NCI-H146 treated with DMSO at 0.1 percent for 48 hours (cell line): Measurements from ENCODE around the gene DEFB108B.
"Not testable (repeated sequence)": the region's sequence is repeated elsewhere in the genome, so short reads cannot be mapped to it uniquely, and the experiment has no call there.

ENCODE experiments used
- DNase-seq: peaks from one replicate; lab custom pipeline; 2025; ENCODE audit not compliant: unreplicated experiment; lab: John Stamatoyannopoulos, UW

DEFB108B gene, protein sequence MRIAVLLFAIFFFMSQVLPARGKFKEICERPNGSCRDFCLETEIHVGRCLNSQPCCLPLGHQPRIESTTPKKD

DNA sequence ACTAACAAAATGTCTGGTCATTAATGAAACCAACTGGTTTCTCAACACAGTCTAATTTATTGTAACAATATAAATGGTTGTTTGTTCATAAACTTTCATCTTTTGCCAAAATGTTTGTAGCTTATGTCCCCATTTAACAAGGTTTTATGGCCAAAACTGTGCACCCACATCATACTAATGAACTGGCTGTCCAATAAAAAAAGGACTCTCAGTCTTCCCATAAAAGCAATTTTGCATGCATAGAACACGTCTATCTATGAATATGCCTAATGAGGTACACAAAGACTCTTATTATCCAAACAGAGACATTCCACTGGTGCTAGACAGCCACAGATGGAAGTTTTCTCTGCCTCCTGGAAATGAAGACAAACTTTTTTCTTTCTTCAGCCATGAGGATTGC lies at the start of gene DEFB108B:
Gene DEFB108B (plus strand): TSS at position 390 of the 400 bp plus-strand sequence. CDS start 0 bp downstream, at position 390.
- not testable (repeated sequence) for DNase-seq

DNA sequence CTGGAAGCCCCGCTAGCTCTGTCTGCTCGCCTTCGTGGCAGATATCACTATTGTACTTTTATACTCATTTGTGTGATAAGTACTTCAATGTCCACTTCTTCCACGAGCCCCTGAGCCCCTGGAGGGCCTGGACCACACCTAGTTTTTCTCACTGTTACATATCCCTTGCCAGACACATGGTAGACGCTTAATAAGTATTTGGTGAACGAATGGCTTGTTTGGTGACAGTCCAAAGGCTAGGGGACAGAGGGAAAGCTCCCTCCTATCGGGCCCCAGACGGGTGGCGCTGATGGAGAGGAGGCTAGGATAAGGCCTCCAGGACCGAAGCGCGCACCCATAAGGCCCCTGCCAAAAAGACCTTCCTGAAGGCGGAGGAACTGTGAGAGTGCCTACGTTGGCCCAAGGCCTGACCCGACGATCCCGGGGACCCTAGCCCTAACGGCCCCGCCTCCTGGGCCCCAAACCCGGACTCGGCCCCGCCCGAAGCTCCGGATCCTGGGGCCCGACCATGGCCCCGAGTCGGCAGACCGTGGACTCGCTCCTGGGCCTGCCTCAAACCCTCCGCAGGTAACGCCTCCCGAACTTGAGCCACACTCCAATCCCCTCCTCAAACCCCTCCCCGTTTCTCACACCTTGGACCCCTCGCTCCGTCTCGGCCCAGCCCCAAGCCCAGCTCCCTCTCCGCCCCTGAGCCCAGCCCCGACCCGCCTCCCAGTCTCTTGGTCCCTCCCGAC lies 46.7 kb upstream of the DEFB108B start:
- peak; percentile 71 for DNase-seq

DNA sequence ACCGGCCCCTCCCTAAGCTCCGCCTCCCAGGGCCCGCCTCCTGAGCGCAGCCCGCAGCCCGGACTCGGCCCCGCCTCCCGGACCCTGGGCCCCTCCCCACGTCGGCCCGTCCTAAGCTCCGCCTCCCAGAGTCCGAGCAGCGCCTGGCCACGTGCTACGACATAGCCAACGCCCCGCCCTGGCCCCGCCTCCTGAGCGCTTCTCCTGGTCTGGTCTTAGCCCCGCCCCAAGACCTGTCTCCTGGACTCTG lies 46.2 kb upstream of the DEFB108B start:
- not testable (repeated sequence) for DNase-seq

DNA sequence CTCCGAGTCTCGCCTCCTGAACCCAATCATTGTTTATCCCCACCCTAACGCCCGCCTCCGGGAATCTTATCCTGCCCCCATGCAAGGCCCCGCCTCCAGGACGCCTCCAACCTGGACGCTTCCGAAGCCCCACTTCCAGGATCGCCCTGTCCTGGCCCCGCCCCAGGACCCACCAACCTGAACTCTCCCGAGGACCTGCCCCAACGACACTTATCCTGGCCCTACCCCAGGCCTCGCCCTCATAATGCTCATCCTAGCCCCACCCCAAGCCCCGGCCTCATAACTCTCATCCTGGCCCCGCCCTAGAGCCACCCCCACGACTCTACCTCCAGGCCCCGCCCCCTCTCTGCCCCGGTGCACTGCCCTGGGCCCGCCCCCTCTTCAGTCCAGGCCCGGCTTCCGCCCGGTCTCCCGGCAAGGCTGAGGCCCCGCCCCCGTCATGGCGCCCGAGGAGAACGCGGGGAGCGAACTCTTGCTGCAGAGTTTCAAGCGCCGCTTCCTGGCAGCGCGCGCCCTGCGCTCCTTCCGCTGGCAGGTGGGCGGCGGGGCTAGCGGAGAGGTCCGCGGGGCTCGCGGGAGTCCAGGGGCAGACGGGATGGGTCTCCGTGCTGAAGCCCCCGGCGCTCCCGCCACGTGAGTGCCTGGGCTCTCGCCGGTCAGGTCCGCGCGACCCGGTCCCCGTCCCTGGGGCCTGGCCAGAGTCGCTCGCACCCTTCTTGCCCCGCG lies 45.7 kb upstream of the DEFB108B start:
- DNase-seq, result peak; percentile 97

DNA sequence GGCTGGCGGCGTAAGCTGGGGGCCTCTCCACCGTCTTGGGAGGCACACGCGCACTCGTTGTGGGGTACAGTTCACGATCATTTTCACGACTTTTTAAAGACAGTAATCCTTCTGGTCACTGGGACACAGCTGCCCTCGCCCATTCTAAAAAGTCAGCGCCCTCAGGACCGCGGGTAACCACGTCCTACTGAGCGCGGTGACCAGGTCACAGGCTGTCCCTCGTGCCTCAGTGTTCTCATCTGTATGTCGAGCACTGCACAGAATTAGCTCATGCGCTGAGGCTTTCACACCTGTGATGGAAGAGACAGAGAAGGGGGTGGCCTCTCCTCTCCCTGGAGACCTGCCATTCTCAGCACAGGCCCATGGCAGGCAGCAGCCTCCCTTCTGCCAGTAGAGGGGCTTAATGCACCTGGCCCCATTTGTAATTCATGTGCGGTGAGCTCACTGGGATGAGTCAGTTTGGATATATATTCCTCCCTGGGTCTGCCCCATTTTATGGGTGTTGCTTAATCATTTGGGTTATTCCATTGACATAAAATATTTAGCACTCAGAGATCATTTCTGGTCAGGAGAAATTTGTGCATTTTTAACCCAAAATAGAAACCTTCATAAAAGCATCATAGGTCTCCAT lies 45.1 kb upstream of the DEFB108B start:
- DNase-seq, result not testable (repeated sequence)

DNA sequence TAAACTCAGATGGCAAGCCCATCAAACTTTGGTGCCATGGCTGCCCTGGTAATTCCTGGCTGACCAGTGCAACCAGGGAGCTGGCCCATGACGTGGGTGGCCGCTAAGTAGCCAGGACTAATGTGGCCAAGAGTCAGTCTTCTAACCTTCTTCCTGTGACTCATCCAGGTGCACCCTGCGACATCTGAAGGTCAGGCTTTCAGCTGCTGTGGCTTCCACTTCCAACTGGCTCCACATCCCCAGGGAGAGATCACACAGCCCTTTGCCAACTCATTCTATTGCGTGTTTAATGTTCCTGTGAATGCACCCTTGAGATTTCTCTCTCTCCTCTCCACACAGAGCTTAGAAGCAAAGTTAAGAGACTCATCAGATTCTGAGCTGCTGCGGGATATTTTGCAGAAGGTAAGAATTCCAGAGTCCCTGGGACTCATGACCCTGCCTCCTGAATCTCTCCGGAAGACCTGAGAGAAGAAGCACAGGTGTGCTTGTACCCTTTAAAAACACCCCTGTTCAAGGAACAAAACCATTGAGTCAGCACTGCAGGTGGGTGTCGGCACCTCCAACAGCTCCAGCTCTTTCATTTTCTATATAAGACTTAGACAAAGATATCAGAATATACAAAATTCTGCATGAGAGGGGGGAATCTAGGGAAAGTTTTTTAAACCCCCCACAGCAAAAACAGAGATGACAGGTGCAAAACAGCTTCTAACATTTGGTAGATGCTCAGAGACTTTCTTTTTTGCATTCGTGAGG lies 43.4 kb upstream of the DEFB108B start:
- not testable (repeated sequence) for DNase-seq

DNA sequence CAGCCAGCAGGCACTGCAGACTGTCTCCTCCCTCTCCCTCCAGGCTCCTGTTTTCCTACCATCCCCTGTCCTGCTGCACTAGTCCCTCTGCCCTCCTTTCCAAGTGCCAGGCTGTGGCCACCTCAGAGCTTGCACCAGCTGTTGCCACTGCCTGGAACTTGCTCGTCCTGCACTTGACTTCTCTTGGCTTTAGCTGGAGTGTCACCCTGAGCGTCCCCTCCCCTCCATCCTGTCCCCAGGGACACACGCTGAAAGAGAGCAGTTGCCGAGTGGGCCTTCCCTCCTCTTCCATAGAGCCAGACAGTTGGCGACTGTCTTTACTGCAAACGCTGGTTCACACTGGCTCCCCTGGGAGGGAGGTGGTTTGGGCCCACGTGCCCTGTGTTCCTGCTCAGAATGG lies 41.9 kb upstream of the DEFB108B start:
- DNase-seq, result not testable (repeated sequence)

DNA sequence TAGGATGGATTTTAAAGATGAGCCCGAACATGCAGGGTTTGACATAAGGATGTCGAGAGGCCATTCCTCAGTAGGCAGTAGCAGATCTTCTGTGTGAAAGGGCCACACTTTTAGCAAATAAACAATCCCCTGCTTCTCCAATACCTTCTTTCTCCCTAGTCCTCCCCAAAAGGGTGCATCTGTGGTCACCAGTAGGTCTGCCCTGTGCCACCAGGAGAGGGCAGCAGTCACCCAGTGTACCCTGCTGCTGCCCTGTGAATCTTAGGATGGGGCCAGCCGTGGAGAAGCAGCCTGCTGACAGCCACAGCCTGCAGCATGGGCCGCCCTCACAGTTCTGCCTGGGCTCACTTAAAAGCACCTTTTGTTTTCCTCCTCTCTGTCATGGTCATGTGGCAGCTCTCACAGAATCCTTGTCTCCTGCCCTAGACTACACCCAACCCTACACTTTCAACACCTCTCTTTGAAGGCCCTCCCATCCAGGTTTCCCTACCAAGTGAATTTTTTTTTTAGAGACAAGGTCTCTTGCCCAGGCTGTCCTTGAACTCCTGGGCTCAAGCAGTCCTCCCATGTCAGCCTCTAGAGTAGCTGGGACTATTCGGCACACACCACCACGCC lies 40.3 kb upstream of the DEFB108B start:
- not testable (repeated sequence) for DNase-seq

DNA sequence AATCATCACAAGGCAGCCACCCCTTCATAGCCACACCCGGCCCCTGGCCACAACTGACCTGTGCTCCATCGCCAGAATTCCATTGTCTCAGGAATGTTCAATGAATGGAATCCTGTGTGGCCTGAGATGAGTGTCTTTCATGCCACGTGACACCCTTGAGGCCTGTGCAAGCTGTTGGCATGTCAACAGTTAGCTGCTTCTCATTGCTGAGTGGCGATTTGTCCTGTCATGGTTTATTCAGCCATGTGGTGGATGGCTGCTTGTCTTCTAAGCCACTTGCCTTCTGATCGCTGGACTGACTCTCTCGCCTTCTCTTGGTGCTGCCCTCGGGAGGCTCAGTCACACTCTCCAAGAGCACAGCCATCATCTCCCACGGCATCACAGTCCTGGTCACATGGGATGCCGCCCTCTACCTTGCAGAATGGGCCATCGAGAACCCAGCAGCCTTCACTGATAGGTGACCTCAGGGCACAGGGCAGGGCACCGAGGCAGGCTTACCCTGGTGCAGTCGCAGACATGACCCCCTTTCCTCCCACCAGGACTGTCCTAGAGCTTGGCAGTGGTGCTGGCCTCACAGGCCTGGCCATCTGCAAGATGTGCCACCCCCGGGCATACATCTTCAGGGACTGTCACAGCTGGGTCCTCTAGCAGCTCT lies 38.5 kb upstream of the DEFB108B start:
- not testable (repeated sequence) for DNase-seq

DNA sequence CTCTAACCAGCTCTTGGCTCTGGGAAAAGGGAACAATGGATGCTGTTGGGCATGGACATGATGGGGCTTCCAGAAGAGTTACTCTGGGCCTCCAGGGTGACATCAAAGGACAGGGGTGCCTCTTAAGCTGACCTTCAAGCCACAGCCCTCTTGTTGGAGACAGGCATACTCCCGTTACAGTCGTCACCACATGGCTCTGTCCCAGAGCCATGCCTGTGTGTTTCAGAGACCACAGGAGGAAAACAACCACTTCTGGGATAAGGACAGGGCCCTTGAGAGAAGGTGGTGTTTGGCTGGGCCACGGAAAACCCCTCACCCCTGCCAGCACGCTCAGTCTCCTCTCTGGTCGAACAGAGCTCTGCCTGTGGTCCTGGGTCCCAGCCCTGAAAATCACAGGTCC lies 37.8 kb upstream of the DEFB108B start:
- DNase-seq, result not testable (repeated sequence)

DNA sequence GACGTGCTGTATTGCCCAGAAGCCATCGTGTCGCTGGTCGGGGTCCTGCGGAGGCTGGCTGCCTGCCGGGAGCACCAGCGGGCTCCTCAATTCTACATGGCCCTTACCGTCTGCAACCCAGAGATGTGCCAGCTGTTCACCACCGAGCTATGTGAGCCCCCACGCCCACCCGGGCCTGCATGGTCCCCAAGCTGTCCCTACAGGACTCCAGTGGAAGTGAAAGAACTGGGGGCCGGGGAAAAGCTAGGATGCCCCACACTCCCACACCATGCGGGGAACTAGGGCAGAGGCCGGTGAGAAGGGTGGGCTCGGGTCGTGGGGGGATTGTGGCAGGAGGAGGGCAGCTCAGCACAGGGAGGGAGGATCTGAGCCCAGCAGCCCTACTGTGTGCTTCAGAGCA lies 37.0 kb upstream of the DEFB108B start:
- DNase-seq, result not testable (repeated sequence)

DNA sequence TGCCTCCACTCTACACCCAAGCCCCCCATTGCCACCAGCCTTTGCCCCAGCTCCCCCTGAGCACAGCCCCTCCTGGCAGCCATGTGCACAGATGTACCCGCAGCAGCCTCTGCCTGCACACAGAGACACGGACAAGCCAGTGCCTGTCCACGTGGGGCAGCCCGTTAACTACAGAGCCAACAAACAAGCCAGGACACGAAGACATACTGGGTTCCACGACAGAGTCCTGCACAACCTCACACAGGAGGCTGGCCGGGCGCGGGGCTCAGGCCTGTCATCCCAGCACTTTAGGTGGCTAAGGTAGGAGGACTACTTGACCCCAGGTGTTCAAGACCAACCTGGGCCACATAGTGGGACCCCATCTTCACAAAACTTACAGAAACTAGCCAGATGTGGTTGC lies 36.2 kb upstream of the DEFB108B start:
- not testable (repeated sequence) for DNase-seq

DNA sequence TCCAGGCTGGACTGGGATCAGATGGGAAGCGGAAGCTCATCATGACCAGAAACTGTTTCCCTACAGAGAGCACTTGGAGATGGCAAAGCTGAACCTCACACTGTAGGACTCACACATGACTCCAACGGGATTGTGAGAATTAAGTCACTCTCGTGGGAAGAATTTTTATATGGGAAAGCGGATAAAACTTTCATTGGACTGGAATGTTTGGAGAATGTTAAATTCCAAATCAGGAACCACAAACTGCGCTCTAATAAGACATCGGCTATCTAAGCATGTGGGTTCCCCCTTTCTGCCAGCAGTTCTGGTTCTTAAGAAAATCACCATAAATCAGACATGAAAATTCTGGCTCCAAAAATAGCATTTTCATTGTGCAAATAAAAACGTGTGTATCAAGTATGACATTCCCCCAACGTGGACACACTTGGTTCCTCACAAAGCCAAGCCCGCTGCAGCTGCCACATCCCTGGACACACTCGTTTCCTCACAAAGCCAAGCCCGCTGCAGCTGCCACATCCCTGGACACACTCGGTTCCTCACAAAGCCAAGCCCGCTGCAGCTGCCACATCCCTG lies 33.4 kb upstream of the DEFB108B start:
- DNase-seq, result not testable (repeated sequence)

DNA sequence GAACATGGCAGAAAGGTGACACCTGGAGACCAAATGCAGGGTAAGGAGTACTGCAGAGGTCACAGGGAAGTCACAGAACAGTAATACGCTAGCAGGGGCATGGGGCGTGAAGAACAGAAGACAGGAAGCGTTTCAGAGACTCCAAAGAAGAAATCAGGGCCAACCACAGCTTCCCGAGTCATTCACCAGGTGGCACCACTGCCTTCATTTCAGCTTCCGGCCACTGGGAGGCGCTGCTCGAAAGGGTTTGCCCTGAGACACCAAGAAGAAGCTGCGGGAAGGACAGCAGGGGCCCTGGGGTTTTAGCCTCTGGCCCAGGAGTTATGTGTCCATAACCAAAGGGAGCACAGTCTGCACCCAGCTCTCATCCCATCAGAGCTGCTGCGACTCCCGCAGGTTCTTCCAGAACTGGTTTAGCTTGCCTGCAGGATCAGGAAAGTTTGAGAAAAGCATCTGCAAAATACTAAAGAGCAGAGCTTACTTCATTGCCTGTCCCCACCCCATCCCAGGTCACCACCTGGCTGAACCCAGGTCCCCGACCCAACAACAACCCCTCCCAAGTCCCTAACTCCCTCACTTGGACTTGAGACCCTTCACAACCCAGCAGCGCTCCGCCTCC lies 32.6 kb upstream of the DEFB108B start:
- peak; percentile 71 for DNase-seq

DNA sequence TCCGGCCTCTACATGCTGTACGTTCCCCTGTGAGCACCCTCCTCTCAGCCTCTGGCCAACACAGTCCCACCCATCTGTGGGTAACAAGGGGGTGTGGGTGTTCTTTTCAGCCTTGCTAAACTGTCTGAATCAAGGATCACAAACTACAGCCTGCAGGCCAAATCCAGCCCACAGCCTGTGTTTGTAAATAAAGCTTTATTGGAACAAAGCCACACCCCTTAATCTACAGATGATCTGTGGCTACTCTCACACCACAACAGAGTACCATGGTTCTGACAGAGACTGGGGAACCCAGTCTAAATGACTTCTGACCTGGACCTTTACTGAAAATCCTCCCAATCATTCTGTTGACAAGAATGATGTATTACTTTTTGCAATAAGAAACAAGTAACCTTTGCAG lies 32.0 kb upstream of the DEFB108B start:
- not testable (repeated sequence) for DNase-seq

DNA sequence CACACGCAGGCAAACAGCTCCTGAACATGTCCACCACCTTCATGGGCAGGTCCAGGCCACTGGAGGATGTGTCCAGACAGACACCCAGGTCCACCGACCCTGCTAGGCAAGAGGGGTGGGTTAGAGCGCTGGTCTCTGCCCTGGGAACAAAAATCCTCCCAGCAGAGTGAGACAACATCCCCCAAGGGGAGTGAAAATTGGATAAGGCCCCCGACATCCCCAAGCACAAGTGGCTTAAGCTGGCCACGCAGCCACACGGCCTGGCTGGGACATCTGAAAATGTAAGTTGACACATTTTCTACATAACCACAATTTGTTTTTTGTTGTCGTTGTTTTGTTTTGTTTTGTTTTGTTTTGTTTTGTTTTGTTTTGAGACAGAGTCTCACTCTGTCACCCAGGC lies 30.1 kb upstream of the DEFB108B start:
- DNase-seq, result not testable (repeated sequence)

DNA sequence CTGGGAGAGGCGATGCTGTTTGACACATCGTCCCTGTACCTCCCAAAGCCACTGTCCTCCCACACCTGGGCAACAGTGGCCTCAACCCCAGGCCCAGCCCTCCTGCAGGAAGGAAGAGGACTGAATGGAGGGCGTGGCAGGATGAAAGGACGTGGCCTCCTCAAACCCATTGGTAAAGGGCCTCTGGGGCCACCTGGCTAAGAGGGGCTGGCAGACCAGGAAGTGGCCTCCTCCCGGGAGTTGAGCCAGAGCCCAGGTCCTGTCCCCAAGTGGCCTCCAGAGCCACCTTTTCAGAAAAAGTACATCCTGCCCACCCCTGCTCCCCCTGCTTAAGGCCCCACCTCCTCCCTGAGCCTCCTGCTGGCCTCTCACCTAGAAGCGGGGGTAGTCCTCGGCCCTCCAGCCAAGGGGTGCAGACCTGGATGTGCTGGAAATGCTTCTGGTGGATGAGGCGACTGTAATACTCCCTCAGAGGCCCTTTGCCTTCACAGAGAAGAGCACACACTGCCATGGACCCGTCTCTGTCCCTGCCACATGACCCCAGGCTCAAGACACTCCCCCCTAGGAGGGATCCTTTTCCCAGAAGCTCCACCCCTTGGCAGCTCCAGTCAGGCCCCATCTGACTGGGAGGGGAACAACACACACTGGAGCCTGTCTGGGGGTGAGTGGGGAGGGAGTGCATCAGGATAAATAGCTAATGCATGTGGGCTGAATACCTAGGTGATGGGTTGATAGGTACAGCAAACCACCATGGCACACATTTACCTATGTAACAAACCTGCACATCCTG lies 28.6 kb upstream of the DEFB108B start:
- not testable (repeated sequence) for DNase-seq

DNA sequence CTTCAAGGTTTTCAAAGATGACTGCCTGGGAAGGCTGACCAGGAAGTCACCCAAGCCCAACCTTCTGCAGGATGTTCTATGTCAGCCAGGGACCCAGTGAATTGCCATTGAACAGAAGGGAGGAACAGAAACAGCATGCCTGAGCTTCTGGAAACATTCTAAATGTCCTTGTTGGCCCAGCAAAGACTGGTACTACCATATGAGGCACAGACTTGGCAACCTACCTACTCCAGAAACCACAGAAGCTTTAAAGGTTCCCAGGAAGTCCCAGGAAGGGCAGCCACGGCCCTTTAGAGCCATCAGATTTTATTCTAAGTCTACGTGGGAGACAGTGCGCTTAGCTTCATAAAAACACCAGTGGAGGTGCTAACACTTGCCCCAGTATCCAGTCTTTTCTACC lies 20.5 kb upstream of the DEFB108B start:
- DNase-seq, result not testable (repeated sequence)
